ENCODE measurements around the gene SPATA3.

The SPATA3 gene

DNA sequence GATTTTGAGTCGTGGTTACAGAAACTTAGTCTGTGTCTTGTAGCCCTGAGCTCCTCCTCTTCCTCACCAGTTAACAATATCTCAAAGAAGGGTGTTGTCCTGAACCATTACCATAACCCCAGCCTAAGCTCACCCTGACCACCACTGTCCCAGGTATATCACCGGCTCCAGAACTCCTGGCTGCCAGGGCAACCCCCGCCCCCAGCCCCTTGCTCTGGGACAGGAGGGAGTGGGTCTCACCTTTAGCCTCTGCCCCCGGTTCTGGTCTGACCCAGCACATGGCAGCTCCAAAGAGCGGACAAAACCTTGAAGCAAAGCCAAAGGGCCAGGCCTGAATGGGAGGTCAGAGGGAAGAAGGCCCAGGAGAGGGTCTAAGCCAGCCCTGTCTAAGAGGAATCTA is 55.2 kb downstream of the SPATA3 start:
- no peak for DNase-seq

DNA sequence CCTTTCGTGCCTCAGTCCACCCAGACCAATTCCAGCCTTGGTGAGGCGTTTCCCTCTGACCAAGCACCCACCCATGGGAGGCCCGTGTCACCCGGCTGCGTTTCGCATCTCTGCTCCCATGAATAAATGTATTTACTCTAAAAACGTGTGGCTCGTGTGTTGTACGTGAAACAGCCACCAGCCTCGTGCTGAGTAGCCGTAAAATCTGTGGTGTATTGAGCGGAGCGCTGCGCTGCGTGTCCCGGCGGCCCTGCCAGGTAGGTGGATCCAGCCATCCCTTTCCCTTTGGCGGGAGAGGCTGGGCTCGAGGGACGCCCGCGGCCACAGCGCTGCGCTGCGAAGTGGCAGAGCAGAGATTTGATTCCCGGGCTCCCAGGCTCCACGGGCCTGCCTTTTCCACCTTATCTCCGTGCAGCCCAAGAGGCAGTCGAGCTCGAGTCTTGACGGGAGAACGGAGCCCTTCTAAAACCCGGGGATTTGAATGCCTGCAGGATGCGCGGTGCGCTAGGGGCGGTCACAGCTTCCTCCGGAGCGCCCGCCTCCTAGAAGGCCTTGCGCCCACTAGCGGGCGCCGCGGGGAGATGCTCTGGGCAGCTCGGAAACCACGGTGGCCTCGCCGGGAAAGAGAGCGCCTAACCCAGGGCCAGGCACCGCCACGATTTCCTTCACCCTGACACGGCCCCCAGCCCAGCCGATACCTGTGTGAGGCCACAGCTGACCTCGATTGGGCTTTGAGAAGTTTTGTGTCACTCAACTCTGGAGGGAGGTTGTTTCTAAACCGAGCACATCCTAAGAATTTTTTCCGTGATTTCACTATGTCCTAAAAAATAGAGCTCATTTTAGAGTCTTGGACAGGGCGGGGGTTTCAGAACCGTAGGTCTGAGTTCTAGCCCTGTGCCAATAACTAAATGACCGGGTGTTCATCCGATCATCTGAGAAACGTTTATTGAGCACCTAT is 56.9 kb downstream of the SPATA3 start:
- DNase-seq, result peak; percentile 20 to 86

DNA sequence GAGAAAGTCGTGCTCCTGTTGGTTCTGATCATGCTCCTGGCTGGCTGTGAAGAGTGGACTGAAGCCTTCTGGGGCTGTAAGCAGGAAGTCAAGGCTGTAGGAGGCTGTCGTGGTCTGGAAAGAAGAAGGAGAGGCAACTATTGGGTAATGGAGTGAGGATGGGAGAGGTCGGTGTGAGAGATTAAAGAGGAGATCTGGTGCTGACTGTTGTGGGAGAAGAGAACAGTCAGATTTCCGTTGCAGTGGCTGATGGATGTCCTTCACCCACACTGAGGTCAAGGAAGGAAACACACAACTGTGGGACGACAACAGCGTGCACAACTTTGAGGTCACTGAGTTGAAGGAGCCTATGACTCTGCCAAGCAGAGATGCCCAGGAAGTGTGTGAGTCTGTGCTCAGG is 57.9 kb downstream of the SPATA3 start:
- DNase-seq, result no peak

DNA sequence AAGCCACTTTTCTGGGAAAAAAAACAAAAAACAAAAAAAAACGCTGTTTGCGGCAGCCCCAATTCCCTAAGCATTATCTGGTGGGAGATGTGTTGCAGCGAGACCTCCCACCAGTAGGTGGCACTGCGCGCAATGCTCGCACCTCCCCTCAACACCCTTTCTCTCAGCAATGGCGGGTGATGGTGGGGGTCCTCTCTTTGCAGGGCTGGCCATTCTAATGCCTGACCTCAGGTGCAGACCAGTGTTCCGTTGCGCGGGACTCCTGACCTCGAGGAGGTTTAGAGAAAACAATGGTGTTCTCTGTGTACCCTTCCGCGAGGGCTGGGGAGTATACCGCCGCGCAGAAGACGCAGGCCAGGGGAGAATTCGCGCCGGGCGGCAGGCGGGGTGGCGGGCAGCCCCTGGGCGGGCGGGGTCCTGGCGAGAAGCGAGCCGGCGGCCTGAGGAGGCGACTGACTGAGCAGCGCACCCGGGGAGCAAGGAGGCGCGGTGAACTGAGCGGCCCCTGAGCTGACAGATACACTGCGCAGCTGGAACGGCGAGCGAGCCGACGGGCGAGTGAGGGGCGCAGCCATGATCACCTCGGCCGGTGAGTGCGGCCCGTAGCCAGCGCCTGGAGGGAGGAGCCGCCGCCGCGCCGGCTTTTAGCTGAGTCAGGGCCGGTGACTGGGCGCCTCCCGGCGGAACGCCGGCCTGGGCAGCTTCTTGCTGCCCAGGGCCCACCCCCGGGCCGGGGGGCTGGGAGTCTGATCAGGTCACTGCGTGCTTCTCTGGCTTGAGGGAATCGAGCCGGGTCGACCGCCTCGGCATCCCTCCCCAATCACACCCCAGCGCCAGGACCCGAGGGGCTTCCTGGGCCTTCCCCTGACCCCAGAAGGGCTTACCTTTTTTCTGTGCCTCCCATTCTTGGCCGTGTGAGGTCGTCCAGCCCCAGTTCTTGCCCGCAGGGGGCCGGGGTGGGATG is 60.8 kb downstream of the SPATA3 start, which contains the start of gene PSMD1:
Gene PSMD1 (plus strand): TSS at position 415 of the 964 bp plus-strand sequence. CDS start 159 bp downstream, at position 574.
- peak; percentile 81 to 92 for DNase-seq

DNA sequence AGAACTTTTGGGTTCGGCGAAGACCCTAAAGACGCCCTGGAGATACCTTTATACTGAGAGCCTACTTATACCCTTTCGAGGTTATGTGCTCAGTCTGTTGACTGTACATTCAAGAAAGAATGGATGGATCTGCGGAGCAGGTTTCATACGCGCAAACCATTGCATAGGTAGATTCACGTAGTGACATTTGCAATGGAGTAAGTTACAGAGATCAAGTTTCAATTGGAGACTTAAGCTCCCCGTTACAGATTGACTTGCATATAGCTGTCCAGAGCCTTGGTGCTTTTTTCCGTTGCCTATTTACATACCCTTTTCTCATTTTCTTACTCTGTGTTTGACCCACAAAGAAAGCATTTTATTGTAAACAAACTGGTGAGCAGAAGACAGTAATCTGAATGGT is 61.7 kb downstream of the SPATA3 start:
- no peak for DNase-seq
